ENCODE data around the gene ETV6.
A peak's percentile ranks its signal among the peaks of the same experiment; 100 is the strongest.

Gene ETV6

DNA sequence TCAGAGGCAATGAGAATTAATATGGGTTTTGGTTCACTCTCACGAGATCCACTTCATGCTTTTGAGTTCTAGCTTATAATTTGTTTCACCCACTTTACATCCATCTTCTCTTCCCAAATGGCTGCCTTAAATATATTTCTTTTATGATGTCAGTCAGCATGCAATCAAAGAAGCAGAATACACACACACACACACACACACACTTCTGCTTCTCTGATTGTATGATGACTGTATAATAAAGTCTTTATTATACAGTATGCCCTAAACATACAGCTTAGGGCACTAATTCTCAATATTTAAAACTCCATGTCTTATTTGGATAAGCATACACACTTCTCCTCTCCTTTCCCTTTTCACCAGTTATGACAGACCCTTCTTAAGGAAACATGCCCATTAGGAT lies 6.7 kb upstream of the ETV6 start:
- DNase-seq (ENCODE audit: low read depth in 2 of 3, low spot score in 2 of 3) = no peak

DNA sequence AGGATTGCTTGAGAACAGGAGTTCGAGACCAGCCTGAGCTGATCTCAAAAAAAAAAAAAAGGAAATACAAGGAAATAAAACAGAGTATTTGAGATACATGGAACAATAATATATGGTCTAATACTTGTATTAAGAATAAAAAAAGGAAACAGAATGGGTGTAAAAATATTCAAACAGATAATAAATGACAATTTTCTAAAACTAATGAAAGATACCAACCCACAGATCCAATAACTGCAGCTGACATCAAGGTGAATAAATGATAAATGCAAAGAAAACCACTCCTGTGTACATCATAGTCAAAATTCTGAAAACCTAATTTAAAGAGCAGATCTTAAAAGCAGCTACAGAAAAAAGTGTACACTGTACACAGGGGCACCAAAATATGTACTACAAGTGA lies 4.1 kb upstream of the ETV6 start:
- DNase-seq (ENCODE audit: low read depth in 2 of 3, low spot score in 2 of 3) = no peak

DNA sequence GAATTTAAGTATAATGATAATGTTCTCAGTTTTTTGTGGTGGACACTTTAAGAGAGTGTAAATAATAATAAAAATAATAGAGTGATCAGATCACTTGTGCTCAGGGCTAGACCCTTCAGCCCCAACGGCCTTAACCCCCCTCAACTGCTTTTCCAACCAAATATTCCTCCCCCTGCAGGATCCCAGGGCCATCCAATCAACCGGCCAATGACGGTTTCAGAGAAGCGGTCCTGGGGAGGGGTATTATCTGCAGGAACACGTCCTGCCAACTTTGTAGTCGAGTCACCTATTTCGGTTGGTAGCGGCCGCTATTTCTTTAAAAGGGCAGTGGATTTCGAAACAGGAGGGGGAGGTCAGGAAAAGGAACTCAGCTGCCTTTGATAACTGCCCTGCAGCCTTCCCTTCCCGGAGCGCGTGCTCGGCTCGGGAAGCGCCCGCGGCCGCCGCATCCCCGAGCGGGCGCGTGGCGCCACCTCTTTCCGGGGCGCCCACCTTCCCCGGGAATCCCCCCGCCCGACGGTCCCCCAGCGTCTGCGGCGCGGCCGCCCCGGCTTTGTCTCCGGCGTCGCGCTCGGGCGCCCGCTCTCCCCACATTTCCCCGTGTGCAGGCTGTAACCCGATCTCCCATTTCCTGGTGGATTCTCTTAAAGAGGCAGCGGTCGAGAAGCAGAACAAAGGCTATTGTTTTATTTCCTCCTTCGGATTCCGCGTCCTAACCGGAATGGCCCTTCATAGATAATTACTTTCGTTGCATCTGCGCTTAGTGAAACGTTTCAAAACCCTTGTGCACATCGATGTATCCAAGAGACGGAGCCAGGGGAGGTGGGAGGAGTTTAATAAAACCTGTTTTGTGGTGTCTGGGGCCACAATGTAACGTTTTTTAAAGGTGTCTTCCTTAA lies 711 bp upstream of the ETV6 start:
- DNase-seq (ENCODE audit: low read depth in 2 of 3, low spot score in 2 of 3) = peak; percentile 40 to 52 (median 52)

DNA sequence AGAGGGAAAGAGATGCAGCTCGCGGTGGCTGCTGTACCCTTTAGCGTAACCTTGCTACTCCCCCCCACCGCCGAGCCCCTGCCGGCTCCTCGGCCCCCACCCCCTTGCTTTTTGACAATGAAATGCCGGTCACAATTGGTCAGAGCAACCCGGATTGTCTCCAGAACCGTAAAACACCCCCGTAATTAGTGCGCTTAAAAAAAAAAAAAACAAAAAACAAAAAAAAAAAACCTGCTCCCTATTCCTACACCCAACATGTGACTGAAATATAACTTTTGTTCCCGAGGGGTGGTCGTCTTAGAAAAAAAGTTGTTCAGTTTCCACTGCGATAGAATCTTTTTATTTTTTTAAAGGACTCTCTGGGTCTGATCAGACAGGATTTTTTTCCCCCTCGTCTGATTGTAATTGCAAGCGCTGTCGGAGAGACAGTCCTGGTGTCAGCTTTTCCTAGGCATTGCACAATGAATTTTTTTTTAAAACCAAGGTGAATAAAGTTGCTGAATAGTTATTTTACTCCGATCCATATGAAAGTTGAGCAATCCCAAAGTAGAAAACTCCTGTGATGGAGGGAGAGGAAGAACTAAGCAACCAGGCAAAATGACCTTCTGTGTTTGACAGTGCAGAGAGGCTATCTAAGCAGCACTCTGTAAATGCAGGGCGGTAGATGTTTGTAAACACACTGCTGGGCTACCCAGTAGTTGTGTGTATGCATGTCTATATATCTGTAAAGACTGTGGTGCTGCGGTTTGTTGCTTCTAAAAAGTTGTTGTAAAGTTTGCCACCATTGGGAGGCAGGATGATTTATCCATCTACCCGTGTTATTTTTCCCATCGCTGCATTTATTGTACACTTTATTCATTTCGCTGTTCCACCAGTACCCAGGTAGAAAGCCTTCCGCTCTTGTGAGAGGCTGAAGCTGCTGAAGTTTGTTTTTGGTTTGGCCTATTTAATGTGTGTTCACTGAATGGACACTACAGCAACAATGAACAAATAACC lies 1.1 kb downstream of the ETV6 start:
- DNase-seq (ENCODE audit: low read depth in 2 of 3, low spot score in 2 of 3) = no peak

DNA sequence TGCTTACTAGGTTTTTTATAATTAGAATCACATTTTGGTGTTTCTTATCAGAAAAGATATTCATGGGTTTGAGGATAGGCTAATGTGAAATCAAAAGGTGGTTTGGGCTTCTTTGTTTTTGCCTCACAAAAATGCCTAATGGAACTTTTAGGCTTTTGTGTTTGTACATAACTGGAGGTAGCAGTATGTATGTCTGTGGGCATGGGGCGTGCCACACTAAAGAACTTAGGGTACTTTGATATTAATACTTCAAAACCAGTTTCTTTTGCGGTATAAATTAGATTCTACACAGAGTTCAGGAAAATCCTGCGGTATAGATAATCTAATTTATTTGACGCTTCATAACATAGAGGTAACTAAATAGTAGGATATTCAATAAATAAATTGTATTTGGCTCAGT lies 1.9 kb downstream of the ETV6 start:
- no peak for DNase-seq (ENCODE audit: low read depth in 2 of 3, low spot score in 2 of 3)

DNA sequence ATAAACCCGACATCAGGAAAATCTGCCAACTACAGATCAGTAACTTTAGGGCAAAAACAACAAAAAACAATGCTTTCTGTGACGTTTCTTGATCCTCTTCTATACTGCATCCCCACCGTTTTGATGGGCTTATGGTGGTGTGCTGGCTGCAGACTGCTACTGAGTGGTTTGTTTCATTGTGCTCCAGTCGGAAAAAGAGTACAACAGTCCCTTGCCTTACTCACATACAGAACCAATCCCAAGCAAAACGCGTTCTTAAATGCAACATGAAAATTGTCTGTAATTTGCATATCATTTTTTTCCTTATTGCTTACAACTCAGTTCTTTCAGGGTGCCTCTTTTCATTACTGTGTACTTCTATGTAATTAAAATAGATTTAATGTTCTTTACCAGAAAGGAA lies 2.3 kb downstream of the ETV6 start:
- no peak for DNase-seq (ENCODE audit: low read depth in 2 of 3, low spot score in 2 of 3)

DNA sequence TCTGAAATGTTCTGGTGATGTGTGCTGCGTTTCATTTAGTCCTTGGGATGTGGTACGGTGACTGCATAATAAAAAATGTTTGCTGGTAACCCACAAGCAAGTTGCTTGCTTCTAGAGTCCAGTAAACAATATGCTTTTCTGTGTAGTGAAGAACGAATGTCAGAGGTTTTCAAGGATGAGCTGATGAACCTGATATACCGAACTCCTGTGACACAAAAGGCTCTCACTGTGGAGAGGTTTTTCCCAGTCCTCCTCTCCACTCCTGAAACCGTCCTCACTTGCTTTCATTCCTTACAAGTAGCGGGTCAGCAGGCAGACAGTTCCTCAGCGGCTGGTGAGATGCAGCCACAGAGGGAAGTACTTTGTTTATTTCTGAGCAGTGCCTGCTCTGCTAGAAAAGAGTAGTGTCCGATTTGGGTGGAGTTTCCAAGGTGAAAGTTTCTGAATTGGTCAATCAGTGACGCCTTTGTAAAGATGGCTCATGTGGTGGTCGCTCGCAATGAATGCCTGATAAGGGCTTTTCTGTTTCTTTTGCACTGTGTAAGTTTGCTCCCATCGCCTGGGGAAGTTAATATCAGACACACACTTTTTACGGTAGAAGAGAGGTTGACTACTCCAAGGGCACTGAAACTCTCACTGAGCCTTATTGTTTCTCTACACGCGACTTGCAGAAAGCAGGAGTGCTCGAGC lies 3.0 kb downstream of the ETV6 start:
- DNase-seq (ENCODE audit: low read depth in 2 of 3, low spot score in 2 of 3) = no peak

DNA sequence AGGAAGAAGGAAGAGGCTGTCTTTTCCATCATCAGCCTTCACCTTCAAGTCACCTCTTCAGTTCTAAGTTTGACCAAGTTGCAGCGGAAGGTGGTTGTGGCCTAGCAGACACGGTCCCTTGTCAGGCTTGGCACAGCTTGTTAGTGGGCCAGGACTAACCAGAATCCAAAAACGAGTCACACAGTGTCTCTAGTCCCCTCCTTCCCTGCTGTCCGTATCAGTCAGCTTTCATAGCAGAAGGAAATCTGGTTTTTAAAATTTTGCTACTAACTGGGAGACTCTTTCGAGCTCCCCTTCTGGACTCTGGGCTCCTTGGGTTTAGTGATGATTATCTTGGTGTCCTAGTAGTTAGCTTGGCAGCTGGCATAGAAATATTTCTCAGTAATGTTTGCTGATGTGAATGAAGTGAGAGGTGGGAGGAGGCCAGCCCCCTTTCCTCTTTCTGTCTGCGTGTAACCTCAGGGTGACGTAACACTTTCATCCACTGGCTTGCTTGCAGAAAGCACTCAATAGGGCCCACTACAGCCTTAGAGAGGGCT lies 3.8 kb downstream of the ETV6 start:
- peak; percentile 21 to 34 (median 26) for DNase-seq (ENCODE audit: low read depth in 2 of 3, low spot score in 2 of 3)

DNA sequence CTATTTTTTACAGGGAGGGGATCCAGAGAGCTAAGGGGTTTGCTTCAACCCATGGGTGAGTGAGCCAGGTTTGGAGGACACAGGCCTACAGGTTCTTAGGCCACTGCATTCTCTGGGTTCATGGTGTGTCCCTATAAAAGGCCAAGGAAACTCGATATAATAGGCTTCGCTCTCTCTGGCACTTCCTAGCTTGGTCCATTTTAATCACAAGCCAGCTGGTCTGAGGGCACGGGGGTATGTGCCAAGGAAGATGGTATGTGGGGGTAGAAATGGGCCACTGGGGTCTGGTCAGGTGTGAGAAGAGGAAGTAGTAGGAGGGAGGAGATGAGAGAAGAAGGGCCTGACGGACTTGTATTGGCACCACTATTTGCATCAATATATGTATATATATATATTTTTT lies 4.9 kb downstream of the ETV6 start:
- no peak for DNase-seq (ENCODE audit: low read depth in 2 of 3, low spot score in 2 of 3)

DNA sequence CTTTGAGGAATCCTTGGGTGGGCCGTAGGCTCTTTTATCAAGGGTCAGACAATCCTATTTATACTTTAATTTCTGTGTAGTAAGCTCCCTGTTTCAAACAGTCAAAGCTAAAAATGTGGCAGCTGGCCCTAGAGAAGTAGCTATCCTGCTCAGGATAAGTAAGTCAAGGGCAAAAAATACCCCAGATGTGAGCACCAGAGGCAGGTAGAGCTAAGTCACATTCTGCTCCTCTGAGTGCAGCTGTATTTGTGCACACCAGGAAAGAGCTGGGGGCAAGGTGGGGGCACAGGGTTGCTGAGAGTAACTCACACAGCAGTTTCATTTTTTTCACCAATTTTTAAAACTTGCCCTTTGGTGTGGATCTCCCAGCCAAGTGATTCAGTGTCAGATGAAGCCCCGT lies 5.3 kb downstream of the ETV6 start:
- DNase-seq (ENCODE audit: low read depth in 2 of 3, low spot score in 2 of 3) = no peak

DNA sequence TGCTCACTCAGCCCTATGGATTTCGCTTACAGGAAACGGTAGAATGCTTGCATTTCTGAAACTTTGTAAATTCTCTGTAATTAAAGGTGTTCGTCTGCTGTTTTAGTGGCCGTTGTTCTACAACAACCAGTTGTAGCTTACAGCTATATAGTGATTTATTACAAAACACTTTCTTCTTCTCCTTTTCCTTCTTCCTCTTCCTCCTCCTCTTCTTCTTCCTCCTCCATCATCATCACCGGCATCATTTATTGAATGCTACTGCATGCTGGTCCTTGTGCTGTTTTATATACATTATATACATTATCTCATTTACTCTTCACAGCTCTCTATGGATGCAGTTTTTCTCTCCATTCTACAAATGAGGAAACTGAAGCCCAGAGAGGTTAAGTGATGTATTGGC lies 6.4 kb downstream of the ETV6 start:
- DNase-seq (ENCODE audit: low read depth in 2 of 3, low spot score in 2 of 3) = no peak

DNA sequence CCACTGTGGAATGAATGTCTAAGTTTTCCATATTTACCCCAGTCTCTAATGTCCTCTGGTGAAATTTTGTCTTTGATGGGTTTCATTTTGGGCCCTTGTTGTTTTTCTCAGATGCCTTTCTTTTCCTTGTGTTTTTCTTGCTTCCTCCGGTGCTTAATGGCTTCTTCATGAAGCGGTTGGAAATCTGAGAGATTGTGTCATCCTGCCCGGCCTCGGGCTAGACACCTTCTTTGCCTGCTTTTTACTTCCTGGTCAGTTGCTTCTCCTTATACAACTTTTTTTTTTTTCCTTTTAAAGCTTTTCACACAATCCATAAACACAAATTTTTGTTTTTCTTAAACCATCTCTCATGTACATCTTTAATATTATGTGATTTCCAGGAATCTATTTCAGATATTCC lies 7.1 kb downstream of the ETV6 start:
- no peak for DNase-seq (ENCODE audit: low read depth in 2 of 3, low spot score in 2 of 3)

DNA sequence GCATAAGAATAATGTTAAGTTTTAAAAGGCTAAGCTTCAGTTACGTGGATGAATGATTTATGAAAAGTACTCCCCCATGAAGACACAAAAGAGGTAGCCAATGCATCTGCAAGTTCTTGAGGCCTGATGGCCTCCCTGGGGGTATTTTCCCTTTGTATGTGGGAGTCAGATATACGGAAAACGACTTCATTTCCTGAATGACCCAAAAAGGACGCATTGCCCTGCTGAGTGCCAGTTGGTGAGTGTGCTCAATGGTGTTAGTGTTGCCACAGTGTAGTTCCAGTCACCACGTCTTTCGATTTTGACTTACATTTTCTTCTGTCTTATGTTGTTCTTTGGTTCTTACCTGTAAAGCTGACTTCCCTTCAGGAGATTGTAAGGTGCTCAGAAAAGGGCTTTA lies 8.0 kb downstream of the ETV6 start:
- DNase-seq (ENCODE audit: low read depth in 2 of 3, low spot score in 2 of 3) = no peak

DNA sequence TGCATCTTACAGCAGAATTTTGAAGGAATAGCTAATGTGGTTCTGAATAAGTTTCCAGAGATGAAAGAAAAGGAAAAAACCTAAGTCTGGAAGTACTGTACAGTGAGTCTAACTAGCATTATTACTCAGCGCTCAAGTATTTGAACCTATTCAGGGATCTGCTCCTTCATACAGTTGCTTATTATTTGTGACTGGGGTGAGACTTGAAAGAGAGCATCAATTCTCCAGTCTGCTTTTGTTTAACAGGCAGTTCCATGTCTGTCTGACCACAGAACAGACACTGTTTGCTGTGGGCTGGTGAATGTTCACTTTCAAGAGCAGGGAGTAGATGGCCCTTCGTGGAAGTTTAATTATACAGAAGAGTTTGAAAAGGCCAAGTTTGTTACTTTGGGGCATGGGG lies 9.3 kb downstream of the ETV6 start:
- no peak for DNase-seq (ENCODE audit: low read depth in 2 of 3, low spot score in 2 of 3)

DNA sequence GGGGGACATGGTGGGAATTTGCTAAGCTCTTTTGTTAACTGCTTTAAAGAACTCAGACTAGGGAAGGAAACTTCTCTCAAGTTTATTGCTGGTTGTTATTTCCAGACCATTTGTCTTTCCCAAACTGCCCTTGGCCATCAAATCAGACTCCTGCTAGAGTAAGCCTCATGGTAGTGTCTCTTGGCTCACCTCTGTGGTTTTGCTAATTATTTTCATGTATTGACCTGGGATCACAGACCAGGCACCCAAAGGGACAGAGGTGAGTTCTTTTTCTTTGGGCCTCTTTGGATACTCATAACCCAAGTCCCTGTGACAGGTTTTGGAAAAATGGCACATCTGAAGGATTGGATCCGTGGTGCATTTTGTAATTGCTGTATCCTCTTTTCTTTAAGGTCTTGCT lies 11.2 kb downstream of the ETV6 start:
- DNase-seq (ENCODE audit: low read depth in 2 of 3, low spot score in 2 of 3) = no peak

DNA sequence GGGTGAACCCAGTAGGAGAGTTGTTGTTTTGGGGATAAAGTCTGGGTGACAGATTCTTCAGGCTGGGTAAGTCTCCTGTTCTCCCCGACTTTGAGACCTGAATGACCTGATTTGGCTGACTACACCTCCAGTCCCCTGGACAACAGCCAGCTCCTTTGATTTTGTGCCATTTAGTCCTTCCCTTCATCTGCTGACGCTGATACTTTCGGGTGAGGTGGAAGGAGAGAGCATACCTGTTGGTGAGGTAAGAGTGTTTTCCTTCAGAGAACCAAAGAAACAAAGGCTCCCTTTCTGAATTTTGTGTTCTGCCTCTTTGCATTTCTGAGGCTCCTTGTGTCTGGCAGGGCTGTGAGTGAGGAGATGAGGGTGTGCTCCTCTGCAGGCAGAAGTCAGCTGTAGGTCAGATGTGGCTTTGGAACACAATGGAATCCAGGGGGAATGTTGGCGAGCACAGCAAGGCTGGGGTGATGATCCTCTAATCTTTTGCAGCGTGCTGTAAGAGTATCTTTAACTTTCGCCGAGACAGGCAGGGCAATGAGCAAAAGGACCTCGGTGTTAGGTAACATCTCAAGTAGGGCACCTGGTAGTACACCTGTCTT lies 12.1 kb downstream of the ETV6 start:
- DNase-seq (ENCODE audit: low read depth in 2 of 3, low spot score in 2 of 3) = no peak

DNA sequence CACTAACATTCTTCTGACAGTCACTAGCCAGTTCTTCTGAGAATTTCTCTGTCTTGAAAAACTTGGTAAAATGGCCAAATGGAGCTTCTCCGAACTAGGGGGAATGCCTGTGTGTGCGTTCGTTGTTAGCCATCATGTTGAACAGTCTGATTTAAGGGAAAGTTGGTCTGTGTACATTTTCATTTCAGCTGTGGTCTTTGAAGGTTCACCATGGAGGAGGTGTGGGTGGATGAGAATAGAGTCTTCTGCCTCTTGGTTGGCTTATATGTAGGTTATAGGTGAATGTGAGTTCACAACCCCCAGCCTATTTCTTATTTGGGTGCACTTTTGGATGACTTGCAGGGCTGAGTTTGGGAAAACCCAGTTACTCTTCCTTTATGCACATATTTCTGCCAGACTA lies 12.9 kb downstream of the ETV6 start:
- no peak for DNase-seq (ENCODE audit: low read depth in 2 of 3, low spot score in 2 of 3)

DNA sequence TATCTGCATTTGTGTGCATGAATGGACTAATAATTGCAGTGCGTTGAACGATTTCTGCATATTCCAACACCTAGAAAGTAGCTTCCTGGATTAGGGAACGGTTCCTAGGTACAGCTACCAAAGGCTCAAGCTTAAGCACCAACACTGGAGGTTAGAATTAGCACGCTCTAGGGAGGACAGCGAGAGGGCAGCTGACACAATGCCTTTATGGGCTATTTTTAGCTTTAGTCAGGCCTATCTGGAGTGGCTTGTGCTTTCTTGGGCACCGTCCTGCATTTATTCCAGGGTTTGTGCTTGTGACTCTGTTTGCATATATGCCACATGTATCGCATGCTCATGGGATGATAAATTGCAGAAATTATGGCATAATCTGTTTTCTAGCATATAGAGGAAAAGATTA lies 13.7 kb downstream of the ETV6 start:
- DNase-seq (ENCODE audit: low read depth in 2 of 3, low spot score in 2 of 3) = no peak

DNA sequence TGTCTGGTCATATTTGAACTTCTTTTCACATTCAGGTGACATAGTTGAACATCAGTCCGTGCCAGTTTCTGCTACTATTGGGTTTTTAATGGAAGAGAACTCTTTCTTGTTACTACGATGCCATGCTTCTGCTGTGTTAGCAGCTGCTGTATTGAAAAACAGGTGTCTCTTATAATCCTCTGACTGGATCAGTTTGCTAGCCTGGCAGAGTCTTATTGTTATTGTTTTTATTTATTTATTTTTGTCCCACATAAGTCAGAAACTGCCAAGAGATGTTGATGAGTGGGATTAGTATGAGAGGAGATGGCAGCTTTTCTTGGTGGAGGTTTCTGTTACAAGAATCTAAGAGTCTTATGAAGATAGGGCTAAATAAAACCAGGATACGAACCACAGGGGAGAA lies 14.6 kb downstream of the ETV6 start:
- no peak for DNase-seq (ENCODE audit: low read depth in 2 of 3, low spot score in 2 of 3)

DNA sequence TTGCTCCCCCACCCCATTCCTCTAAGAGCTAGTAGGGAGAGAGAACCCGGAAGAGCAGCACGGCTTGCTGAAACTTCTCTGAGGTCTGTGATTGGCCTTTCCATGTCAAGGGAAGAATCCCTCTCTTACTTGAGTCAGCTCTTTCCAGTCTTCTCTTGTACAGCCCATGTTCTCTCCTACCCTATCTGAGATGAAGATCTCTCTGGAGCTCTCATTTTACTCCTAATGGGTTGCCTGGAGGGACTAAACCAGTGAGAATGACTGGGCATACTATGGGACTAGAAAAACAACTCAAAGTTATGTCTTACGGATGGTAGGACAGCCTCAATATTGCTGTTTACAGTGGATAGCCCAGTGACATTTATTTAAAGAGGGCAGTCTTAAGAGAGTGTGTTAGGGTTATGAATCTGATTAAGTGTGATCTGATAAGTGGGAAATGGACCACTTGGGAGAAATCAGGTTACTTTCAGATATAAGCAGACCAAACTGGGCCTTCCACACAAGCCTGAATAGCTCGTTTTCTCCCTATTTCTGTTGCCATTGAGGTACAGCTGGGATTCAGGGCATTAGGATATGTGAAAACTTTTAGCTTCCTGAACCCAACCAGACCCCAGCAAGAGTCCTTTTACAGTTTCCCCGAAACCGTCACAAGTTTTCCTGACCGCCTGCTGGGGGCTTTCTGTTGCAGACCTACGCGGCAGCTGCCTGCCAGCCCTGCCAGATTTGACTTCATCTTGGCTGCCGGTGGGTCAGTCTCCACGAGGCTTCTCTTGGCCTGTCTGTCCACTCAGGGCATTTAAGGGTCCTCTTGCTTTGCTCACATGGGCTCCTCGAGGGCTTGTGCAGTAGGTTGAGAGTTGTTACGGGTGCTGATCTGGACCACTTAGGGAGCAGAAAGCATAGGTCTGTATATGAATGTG lies 16.9 kb downstream of the ETV6 start:
- DNase-seq (ENCODE audit: low read depth in 2 of 3, low spot score in 2 of 3) = no peak
